HepG2 (cell line): ENCODE results near the gene SIRT1. TPM values are rescaled to one million over a fixed set of nuclear protein-coding genes. Genes with fewer than 3 reads are reported as not detected.
A peak's percentile ranks its signal among the peaks of the same experiment; 100 is the strongest.

ENCODE experiments used
- GZF1 ChIP-seq: sonication (generic); formaldehyde crosslinking; IDR thresholded peaks from 2 replicates; pipeline ENCODE4 v1.5.1; 2020; ENCODE audit warnings: mild to moderate bottlenecking, missing genetic modification reagents
- IRF1 ChIP-seq: sonication (generic); formaldehyde crosslinking; IDR thresholded peaks from 2 replicates; pipeline ENCODE4 v1.4.0; 2020; ENCODE audit warnings: low read depth, mild to moderate bottlenecking, missing genetic modification reagents
- MLX ChIP-seq: IDR thresholded peaks from 2 replicates; pipeline ENCODE4 v1.6.1; 2016
- PRPF4 ChIP-seq: fragments of 200-400 bp; formaldehyde crosslinking; IDR thresholded peaks from 2 replicates; pipeline ENCODE4 v1.6.1; 2016; ENCODE audit warnings: low read length, low read depth; ENCODE audit not compliant: poor library complexity, severe bottlenecking
- SOX13 ChIP-seq, 3 experiments: fragments of 450-650 bp in 1 of 3; sonication (generic) in 1 of 3; formaldehyde crosslinking in 1 of 3; IDR thresholded peaks in 2 of 3; conservative IDR thresholded peaks in 1 of 3; 2 replicates each; pipeline versions ENCODE4 v1.5.0 to v1.6.1; 2016 to 2020; ENCODE audit warnings: antibody characterized with exemption in 1 of 3, mild to moderate bottlenecking in 1 of 3, missing compliant biosample characterization in 1 of 3, missing genetic modification reagents in 1 of 3, moderate library complexity in 1 of 3
- TBP ChIP-seq: sonication (generic); formaldehyde crosslinking; IDR thresholded peaks from 2 replicates; pipeline ENCODE4 v1.5.0; 2020; ENCODE audit warnings: missing genetic modification reagents
- TEAD2 ChIP-seq: sonication (generic); formaldehyde crosslinking; IDR thresholded peaks from 2 replicates; pipeline ENCODE4 v1.9.0; 2021; ENCODE audit warnings: missing genetic modification reagents
- ZNF441 ChIP-seq: sonication (generic); formaldehyde crosslinking; IDR thresholded peaks from 2 replicates; pipeline ENCODE4 v1.7.0; 2021; ENCODE audit warnings: missing genetic modification reagents, borderline replicate concordance
- ZNF510 ChIP-seq: sonication (generic); formaldehyde crosslinking; IDR thresholded peaks from 2 replicates; pipeline ENCODE4 v1.4.0; 2020; ENCODE audit warnings: low read depth, mild to moderate bottlenecking, missing genetic modification reagents
- ZNF678 ChIP-seq: sonication (generic); formaldehyde crosslinking; IDR thresholded peaks from 2 replicates; pipeline ENCODE4 v1.4.0; 2020; ENCODE audit warnings: mild to moderate bottlenecking, missing genetic modification reagents
- ZNF746 ChIP-seq: sonication (generic); formaldehyde crosslinking; IDR thresholded peaks from 2 replicates; pipeline ENCODE4 v1.8.0; 2022; ENCODE audit warnings: mild to moderate bottlenecking, missing genetic modification reagents
- polyA plus RNA-seq, 8 experiments: library from polyadenylated mRNA; depleted of rRNA in 3 of 8; stranded (reverse) in 7 of 8; unstranded in 1 of 8; fragments of >200 nt; fragmentation: Illumina TruSeq in 4 of 8; extraction: Trizol in 4 of 8; gene quantifications; 2 replicates each; pipeline versions ENCODE4 v1.2.1 to v1.2.3, GENCODE V29; 2011 to 2016; ENCODE audit warnings: low read depth in 4 of 8, missing spikeins in 1 of 8, mixed read lengths in 1 of 8; ENCODE audit not compliant: insufficient read depth in 1 of 8
- total RNA-seq, 5 experiments: library from RNA; depleted of rRNA; stranded (reverse); fragments of >200 nt; fragmentation: Illumina TruSeq; extraction: Trizol; gene quantifications; 2 replicates each; pipeline ENCODE4 v1.2.3, GENCODE V29; 2016; ENCODE audit warnings: low read depth in 1 of 5
- TF ChIP-seq, protein P1 (sequence below): sonication (generic); formaldehyde crosslinking; IDR thresholded peaks from 2 replicates; pipeline ENCODE4 v1.5.0; 2020; ENCODE audit warnings: mild to moderate bottlenecking, missing genetic modification reagents
- TF ChIP-seq, protein P2 (sequence below): sonication (generic); formaldehyde crosslinking; IDR thresholded peaks from 2 replicates; pipeline ENCODE4 v1.5.1; 2020; ENCODE audit warnings: mild to moderate bottlenecking, missing genetic modification reagents
- TF ChIP-seq, protein P3 (sequence below): sonication (generic); formaldehyde crosslinking; IDR thresholded peaks from 2 replicates; pipeline ENCODE4 v1.4.0; 2020; ENCODE audit warnings: missing genetic modification reagents, borderline replicate concordance
- TF ChIP-seq, protein P4 (sequence below): sonication (generic); formaldehyde crosslinking; IDR thresholded peaks from 2 replicates; pipeline ENCODE4 v1.4.0; 2020; ENCODE audit warnings: missing genetic modification reagents

Gene SIRT1
- total and polyA plus RNA-seq, 2 of the 13 experiments (the other 11 are each of a cell fraction or from before 2014, with no cell fraction given): 9.4 to 10.2 TPM

DNA sequence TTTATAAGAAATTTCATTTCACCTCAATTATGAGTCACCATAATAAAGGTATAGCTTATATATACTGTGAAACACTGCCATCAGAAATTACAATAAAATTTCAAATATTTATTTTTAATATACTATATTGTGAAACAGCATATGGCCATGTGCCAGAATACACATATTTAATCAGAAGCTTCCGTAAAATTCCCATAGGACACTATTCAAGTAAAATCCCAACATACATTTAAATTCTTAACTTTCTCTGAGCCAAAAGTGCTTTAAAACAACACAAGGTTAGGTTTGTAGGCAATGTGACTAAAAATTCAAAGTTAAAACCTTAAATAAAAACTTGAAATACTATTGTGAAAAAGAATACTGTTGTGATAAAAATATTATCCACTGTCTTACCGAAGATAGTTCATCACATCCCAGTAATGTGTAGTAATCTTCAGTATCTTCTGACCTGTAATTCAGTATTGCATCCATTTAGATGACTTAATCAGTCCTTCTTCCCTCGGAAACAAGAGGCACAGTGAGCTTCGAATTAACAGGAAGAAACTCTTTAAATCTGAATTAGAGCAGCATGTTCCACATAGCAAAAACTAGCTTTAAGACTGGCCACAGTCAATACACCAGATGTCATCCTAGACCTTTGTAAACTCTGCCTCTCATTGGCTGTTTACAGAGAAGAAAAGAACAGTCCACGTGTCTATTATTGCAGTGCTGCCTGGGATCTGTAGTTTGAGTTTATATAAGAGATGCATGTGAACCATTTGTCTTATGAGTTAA is 46.7 kb upstream of the SIRT1 start, which contains the start of gene DNAJC12 (continued):
- TF ChIP-seq, protein P1, sequence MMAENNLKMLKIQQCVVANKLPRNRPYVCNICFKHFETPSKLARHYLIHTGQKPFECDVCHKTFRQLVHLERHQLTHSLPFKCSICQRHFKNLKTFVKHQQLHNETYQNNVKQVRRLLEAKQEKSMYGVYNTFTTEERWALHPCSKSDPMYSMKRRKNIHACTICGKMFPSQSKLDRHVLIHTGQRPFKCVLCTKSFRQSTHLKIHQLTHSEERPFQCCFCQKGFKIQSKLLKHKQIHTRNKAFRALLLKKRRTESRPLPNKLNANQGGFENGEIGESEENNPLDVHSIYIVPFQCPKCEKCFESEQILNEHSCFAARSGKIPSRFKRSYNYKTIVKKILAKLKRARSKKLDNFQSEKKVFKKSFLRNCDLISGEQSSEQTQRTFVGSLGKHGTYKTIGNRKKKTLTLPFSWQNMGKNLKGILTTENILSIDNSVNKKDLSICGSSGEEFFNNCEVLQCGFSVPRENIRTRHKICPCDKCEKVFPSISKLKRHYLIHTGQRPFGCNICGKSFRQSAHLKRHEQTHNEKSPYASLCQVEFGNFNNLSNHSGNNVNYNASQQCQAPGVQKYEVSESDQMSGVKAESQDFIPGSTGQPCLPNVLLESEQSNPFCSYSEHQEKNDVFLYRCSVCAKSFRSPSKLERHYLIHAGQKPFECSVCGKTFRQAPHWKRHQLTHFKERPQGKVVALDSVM (CRISPR knock-in tag): no peak
- TF ChIP-seq PRPF4: no peak
- no peak for TF ChIP-seq IRF1 (CRISPR knock-in tag)
- TF ChIP-seq, protein P2, sequence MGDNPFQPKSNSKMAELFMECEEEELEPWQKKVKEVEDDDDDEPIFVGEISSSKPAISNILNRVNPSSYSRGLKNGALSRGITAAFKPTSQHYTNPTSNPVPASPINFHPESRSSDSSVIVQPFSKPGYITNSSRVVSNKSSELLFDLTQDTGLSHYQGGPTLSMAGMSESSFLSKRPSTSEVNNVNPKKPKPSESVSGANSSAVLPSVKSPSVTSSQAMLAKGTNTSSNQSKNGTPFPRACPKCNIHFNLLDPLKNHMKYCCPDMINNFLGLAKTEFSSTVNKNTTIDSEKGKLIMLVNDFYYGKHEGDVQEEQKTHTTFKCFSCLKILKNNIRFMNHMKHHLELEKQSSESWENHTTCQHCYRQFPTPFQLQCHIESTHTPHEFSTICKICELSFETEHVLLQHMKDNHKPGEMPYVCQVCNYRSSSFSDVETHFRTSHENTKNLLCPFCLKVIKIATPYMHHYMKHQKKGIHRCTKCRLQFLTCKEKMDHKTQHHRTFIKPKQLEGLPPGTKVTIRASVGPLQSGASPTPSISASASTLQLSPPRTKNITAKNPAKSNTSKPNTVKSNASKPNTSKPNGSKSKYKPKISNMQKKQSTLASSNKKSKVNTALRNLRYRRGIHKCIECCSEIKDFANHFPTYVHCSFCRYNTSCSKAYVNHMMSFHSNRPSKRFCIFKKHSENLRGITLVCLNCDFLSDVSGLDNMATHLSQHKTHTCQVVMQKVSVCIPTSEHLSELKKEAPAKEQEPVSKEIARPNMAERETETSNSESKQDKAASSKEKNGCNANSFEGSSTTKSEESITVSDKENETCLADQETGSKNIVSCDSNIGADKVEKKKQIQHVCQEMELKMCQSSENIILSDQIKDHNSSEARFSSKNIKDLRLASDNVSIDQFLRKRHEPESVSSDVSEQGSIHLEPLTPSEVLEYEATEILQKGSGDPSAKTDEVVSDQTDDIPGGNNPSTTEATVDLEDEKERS (CRISPR knock-in tag): no peak
- no peak for TF ChIP-seq SOX13 (IDR thresholded peaks at IDR 0.05)
- peak in 1 of 2 experiments; percentile 48; a peak in 1 of 4 replicates for TF ChIP-seq SOX13 (CRISPR knock-in tag; conservative IDR thresholded peaks at IDR 0.05 in 1 of 2, IDR thresholded peaks at IDR 0.05 in 1 of 2)
- TF ChIP-seq ZNF678 (CRISPR knock-in tag): no peak
- TF ChIP-seq, protein P3, sequence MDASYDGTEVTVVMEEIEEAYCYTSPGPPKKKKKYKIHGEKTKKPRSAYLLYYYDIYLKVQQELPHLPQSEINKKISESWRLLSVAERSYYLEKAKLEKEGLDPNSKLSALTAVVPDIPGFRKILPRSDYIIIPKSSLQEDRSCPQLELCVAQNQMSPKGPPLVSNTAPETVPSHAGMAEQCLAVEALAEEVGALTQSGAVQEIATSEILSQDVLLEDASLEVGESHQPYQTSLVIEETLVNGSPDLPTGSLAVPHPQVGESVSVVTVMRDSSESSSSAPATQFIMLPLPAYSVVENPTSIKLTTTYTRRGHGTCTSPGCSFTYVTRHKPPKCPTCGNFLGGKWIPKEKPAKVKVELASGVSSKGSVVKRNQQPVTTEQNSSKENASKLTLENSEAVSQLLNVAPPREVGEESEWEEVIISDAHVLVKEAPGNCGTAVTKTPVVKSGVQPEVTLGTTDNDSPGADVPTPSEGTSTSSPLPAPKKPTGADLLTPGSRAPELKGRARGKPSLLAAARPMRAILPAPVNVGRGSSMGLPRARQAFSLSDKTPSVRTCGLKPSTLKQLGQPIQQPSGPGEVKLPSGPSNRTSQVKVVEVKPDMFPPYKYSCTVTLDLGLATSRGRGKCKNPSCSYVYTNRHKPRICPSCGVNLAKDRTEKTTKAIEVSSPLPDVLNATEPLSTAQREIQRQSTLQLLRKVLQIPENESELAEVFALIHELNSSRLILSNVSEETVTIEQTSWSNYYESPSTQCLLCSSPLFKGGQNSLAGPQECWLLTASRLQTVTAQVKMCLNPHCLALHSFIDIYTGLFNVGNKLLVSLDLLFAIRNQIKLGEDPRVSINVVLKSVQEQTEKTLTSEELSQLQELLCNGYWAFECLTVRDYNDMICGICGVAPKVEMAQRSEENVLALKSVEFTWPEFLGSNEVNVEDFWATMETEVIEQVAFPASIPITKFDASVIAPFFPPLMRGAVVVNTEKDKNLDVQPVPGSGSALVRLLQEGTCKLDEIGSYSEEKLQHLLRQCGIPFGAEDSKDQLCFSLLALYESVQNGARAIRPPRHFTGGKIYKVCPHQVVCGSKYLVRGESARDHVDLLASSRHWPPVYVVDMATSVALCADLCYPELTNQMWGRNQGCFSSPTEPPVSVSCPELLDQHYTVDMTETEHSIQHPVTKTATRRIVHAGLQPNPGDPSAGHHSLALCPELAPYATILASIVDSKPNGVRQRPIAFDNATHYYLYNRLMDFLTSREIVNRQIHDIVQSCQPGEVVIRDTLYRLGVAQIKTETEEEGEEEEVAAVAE (CRISPR knock-in tag): peak; percentile 98
- no peak for TF ChIP-seq ZNF441 (CRISPR knock-in tag)
- TF ChIP-seq MLX (CRISPR knock-in tag): no peak
- TF ChIP-seq TBP (CRISPR knock-in tag): no peak
- TF ChIP-seq GZF1 (CRISPR knock-in tag): no peak
- TF ChIP-seq ZNF746 (CRISPR knock-in tag): no peak
- TF ChIP-seq ZNF510 (CRISPR knock-in tag): no peak
- TF ChIP-seq, protein P4, sequence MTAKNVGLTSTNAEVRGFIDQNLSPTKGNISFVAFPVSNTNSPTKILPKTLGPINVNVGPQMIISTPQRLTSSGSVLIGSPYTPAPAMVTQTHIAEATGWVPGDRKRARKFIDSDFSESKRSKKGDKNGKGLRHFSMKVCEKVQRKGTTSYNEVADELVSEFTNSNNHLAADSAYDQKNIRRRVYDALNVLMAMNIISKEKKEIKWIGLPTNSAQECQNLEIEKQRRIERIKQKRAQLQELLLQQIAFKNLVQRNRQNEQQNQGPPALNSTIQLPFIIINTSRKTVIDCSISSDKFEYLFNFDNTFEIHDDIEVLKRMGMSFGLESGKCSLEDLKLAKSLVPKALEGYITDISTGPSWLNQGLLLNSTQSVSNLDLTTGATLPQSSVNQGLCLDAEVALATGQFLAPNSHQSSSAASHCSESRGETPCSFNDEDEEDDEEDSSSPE (CRISPR knock-in tag): 0 out of 2 replicates have a peak, but pooled peaks have one; percentile 35
- TF ChIP-seq TEAD2: no peak
